KOPT-K1 (cell line): ENCODE measurements around the gene DLX6.

Experiments used
- H3K27ac ChIP-seq: fragments of 200-600 bp; sonication (generic); 2 replicates; pipeline ENCODE4 v1.5.1; 2016; ENCODE audit warnings: antibody characterized with exemption, mild to moderate bottlenecking, low read depth, low read length; ENCODE audit not compliant: poor library complexity, severe bottlenecking
- H3K36me3 ChIP-seq: fragments of 200-600 bp; sonication (generic); 2 replicates; pipeline ENCODE4 v1.5.1; 2017; ENCODE audit warnings: antibody characterized with exemption, mild to moderate bottlenecking, low read length, moderate library complexity; ENCODE audit not compliant: insufficient read depth
- H3K9me3 ChIP-seq: fragments of 200-600 bp; sonication (generic); 2 replicates; pipeline ENCODE4 v1.5.1; 2017; ENCODE audit warnings: antibody characterized with exemption, low read length, mild to moderate bottlenecking; ENCODE audit not compliant: insufficient read depth, poor library complexity, severe bottlenecking

Gene DLX6

GRCh38 chr7:97002555-97003261, 2.6 kb upstream of the DLX6 start:
- Histone ChIP-seq H3K27ac (no peak overlapping the region), H3K9me3 (peaks cover 13% of the 10 kb centered on the region), H3K36me3 (no peaks in the 10 kb centered on the region)

GRCh38 chr7:97003262-97004246, 1.8 kb upstream of the DLX6 start:
- H3K36me3 ChIP-seq, result no peaks in the 10 kb centered on the region
- H3K9me3 ChIP-seq, result peaks cover 6% of the 10 kb centered on the region
- H3K27ac ChIP-seq, result no peak overlapping the region

- H3K36me3 ChIP-seq, result no peaks in the 10 kb centered on the region
- H3K9me3 ChIP-seq, result no peaks in the 10 kb centered on the region
- no peak overlapping the region for H3K27ac ChIP-seq
Measured at GRCh38 chr7:97004247-97005182, 838 bp upstream of the DLX6 start.

GRCh38 chr7:97006055-97006815, 882 bp downstream of the DLX6 start:
- no peak overlapping the region for H3K27ac ChIP-seq
- H3K36me3 ChIP-seq, result no peaks in the 10 kb centered on the region
- H3K9me3 ChIP-seq, result no peaks in the 10 kb centered on the region

GRCh38 chr7:97006816-97007582, 1.6 kb downstream of the DLX6 start:
- H3K27ac ChIP-seq, result no peak overlapping the region
- no peaks in the 10 kb centered on the region for H3K36me3 ChIP-seq
- H3K9me3 ChIP-seq, result no peaks in the 10 kb centered on the region

GRCh38 chr7:97007583-97007861, 2.2 kb downstream of the DLX6 start:
- Histone ChIP-seq H3K9me3 (no peaks in the 10 kb centered on the region), H3K27ac (no peak overlapping the region), H3K36me3 (no peaks in the 10 kb centered on the region)

GRCh38 chr7:97008275-97008917, 3.0 kb downstream of the DLX6 start:
- Histone ChIP-seq H3K36me3 (no peaks in the 10 kb centered on the region), H3K27ac (no peak overlapping the region), H3K9me3 (no peaks in the 10 kb centered on the region)

- no peaks in the 10 kb centered on the region for H3K36me3 ChIP-seq
- H3K9me3 ChIP-seq, result no peaks in the 10 kb centered on the region
- H3K27ac ChIP-seq, result no peak overlapping the region
Measured at GRCh38 chr7:97009753-97010732, 4.7 kb downstream of the DLX6 start.

- no peak overlapping the region for H3K27ac ChIP-seq
Measured at GRCh38 chr7:97011104-97011503, 5.8 kb downstream of the DLX6 start.

GRCh38 chr7:97011536-97012364, 6.4 kb downstream of the DLX6 start:
- Histone ChIP-seq H3K36me3 (no peaks in the 10 kb centered on the region), H3K27ac (no peak overlapping the region), H3K9me3 (no peaks in the 10 kb centered on the region)

More at GRCh38 chr7:97011104-97011503, 5.8 kb downstream of the DLX6 start:
- Histone ChIP-seq H3K36me3 (no peaks in the 10 kb centered on the region), H3K9me3 (no peaks in the 10 kb centered on the region)

- H3K27ac ChIP-seq, result no peak overlapping the region
- no peaks in the 10 kb centered on the region for H3K36me3 ChIP-seq
- no peaks in the 10 kb centered on the region for H3K9me3 ChIP-seq
Measured at GRCh38 chr7:97012365-97013133, 7.2 kb downstream of the DLX6 start.
